Left colon (tissue), 2 donors: ENCODE measurements around the gene AKTIP. TPM values are rescaled to one million over a fixed set of nuclear protein-coding genes. Genes with fewer than 3 reads are reported as not detected.
"Not testable (repeated sequence)": the region's sequence is repeated elsewhere in the genome, so short reads cannot be mapped to it uniquely, and the experiment has no call there.

Experiments
- ATAC-seq: fragments of 200-7000 bp; cut with Tn5 transposase; one replicate; pipeline ENCODE4 v1.9.1; 2020; ENCODE audit warnings: mild to moderate bottlenecking, moderate library complexity
- DNase-seq, 2 donors: peaks; one replicate each; pipeline ENCODE4 v3.0.0-alpha.2; 2020
- intact Hi-C, 2 donors: fragments of 100-400 bp; cut with DNase I in 1 of 2; cut with micrococcal nuclease in 1 of 2; formaldehyde crosslinking; loops; one replicate each; pipeline versions ENCODE4 v1.11.2 to v1.14.0; 2022; cut with DNase I, micrococcal nuclease
- long read RNA-seq: library from polyadenylated mRNA; unstranded; transcript quantifications from one replicate; pipeline ENCODE4 v2.0.0, GENCODE V29; 2021
- total RNA-seq, 2 donors: library from RNA; stranded (reverse); fragmentation: NEBNext Ultra II Directional; extraction: Animal tissue kit (Norgen Biotek cat#: 25700); gene quantifications; one replicate each; pipeline ENCODE4 v1.2.1, GENCODE V29; 2021
- donor health status: DM: no; HTN: no; CAD: no.
- donor health status: DM: yes; HTN: yes; CAD: no.

AKTIP gene
- total RNA-seq = 10 to 100 TPM; 29.4 to 32.7 TPM
- long read RNA-seq, transcript AKTIP-202 (10 exons, 2,426 nt) = major isoform, 11 of 52 reads
- long read RNA-seq, partial matches to known transcripts = 3 of 52 reads
- long read RNA-seq, other reads (novel, unspliced or antisense) = 38 of 52 reads

DNA sequence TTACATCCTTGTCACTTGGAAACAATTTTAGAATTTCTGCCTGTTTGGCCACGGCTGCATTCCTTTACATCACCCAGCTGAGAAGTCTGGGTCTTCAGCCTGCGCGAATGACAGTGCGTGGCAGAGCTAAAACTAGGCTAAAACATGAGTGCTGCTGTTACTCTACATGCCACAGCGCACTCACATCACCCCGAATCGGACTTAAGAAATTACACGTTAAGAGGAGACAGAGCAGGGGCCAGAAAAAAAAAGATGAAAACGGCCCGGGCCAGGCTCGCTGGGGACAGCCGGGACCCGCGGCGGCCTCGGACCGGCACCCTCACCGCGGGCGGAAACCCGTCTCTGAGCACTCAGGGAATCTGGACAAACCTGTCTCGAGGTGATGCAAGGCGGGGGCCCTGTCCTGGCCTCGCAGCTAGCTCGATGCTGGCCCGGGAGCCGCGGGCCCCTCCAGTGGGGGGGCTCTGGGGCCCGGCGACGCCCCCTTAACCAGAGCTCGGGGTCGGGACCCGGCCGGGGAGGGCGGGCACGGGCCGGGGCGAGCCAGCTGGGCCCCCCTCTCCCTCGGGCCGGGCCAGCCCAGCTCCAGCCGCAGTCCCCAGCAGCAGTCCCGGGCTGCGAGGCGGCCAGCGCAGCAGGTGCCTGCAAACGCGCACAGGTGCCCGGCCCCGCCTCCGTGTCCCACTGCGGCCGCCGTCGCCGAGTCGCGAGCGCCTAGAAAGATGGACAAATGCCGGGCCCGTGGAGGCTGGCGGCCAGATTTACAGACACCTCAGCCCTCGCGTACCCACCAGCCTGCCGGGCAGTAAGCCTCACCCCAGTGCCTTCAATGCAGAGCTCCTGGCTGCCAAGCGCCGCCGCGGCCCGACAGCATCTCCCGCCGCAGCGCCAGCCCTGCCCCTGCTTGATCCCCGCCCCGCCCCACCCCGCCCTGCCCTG, at the start of gene AKTIP:
AKTIP (minus strand) TSS at position 879 of the 939 bp plus-strand sequence. CDS start 2,950 bp downstream, outside the sequence.
- DNase-seq (peak; percentile 52 to 85), ATAC-seq (peak; percentile 48)
- intact Hi-C loops = no loop called here

DNA sequence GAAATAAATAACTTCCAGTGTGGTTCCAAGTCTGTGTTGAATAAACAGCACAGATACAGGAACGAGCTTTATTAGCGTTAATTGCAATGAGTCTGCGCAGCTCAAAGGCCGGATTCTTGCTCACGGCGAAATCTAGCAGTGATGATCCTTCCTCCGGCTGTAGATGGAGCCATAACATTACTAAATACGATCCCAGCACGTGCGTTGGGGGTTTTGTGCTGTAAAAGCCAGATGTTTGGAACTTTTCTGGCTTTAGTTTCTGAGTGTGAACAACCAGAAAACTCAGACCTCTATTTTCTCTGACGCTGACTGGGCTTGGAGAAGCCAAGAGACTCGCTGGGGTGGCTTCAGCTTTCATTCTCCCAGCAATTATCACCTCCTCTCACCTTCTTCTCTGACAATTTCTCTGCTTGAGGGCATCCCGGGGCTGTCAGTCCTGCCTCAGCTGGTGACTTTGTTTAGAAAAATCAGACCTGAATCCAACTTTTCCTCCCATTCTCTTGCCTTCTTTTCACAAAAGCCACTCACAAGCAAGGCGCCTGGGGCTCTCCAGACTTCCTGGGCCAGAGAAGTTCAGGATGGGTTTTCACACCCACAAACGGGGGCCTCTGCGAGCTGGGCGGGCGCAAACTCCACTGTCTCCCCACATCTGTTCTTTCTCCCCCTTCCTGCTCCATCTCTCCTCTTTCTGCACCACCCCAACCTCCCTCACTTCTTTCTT, 47.1 kb upstream of the AKTIP start:
- peak; percentile 97 for ATAC-seq
- intact Hi-C loops = no loop called here
- DNase-seq = peak in 1 of 2 donors; percentile 61

DNA sequence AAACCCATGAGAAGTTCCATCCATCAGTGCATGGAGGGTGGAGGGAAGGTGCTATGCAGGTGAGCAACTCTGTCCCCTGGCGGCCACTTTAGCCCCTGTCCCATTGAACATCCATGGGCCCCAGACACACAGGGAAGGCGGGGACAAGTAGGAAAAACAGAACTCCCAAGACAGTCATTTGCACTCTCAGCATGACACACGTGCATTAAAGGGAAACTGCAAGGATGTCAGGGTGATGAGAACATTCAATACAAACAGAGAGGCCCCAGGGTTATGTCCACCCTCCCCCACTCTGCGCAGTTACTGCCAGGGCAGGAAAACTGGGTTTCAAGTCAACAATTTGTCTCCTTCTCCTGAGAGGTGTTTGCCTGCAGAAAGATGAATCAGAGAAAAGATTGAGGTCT, 44.0 kb upstream of the AKTIP start:
- ATAC-seq (no peak), DNase-seq (peak in 1 of 2 donors; percentile 15)
- intact Hi-C loops = no loop called here

DNA sequence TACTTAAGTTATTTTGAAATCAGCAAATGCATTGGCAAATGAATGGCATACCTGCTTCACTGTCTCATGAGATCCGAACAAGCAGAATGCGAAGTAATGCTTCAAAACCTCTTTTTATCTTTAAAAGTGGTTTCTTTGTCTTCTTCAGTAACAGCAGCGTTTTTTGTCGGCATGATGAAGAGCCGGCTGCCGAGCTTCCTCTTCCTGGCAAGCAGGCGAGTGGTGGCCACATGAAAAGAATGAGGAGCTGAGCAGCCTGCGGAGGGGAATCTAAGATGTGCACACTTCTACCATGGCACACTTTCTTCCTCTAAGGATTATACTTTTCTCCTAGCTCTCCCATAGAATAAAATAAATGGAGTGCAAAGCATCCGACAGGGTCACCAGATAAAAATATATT, 42.4 kb upstream of the AKTIP start:
- intact Hi-C loops = no loop called here
- ATAC-seq (no peak), DNase-seq (no peak)

- DNase-seq (peak in 1 of 2 donors; percentile 28), ATAC-seq (peak; percentile 75)
- intact Hi-C loops = no loop called here
Observed at GRCh38 chr16:53542283-53542682, 39.3 kb upstream of the AKTIP start.

DNA sequence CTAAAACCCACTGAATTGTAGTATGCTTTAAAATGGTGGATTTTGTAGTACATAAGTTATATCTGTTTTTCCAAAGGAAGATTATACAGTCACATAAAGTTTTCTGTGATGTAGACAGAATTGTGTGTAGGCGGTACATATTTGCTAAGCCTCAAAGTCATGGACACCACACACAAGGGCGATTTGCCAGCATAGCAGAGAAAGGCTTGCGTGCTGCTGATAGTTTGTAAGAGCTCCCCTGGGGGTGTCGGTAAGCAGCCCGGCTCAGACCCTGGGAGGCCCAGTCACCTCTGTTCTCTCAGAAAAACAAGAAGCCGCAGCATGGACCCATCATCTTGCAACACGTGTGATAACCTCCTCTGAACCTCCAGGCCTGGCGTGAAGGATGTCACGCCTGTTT, 38.3 kb upstream of the AKTIP start:
- intact Hi-C loops = no loop called here
- ATAC-seq = no peak

DNA sequence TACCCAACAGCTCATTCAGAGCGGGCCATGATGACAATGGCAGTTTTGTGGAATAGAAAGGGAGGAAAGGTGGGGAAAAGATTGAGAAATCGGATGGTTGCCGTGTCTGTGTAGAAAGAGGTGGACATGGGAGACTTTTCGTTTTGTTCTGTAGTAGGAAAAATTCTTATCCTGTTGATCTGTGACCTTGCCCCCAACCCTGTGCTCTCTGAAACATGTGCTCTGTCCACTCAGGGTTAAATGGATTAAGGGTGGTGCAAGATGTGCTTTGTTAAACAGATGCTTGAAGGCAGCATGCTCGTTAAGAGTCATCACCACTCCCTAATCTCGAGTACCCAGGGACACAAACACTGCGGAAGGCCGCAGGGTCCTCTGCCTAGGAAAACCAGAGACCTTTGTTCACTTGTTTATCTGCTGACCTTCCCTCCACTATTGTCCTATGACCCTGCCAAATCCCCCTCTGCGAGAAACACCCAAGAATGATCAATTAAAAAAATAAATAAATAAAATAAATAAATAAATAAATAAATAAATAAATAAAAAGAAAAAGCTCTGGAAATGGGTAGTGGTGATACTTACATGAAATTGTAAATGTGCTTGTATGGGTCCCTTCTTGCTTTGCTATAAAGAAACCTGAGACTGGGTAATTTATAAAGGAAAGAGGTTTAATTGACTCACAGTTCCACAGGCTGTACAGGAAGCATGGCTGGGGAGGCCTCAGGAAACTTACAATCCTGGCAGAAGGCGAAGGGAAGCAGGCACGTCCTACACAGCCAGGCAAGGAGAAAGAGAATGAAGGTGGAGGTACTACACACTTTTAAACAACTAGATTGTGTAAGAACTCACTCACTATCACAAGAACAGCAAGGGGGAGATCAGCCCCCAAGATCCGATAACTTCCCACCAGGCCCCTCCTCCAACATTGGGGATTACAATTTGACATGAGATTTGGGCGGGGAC, 37.0 kb upstream of the AKTIP start:
- intact Hi-C loops, DNase-seq, ATAC-seq: not testable (repeated sequence)

More for the DNA sequence above, 38.3 kb upstream of the AKTIP start:
- no peak for DNase-seq

DNA sequence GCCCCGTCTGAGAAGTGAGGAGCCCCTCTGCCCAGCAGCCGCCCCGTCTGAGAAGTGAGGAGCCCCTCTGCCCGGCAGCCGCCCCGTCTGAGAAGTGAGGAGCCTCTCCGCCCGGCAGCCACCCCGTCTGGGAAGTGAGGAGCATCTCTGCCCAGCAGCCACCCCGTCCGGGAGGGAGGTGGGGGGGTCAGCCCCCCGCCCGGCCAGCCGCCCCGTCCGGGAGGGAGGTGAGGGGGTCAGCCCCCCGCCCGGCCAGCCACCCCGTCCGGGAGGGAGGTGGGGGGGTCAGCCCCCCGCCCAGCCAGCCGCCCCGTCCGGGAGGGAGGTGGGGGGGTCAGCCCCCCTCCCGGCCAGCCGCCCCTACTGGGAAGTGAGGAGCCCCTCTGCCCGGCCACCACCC, 36.3 kb upstream of the AKTIP start:
- ATAC-seq, intact Hi-C loops, DNase-seq: not testable (repeated sequence)

- ATAC-seq = no peak
- intact Hi-C loops = no loop called here
- no peak for DNase-seq
Observed at GRCh38 chr16:53537626-53538025, 34.6 kb upstream of the AKTIP start.

DNA sequence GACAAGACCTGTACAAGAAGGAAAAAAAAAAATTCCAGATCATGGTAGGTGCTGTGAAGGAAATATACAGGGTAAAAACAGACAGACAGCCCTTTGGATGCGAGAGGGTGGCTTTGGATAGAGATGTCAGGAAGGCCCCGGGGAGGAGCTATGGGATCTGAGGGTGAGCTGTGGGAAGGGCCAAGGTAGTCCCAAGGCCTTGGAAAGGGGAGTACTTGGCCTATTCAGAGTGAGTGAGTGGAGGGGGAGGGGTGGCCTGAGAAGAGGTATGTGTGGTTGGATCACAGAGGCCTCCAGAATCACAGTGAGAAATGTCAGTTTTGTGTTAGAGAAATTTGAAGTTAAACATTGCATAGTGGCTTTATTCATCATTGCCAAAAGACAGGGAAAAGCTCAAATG, 31.2 kb upstream of the AKTIP start:
- ATAC-seq = no peak
- intact Hi-C loops = no loop called here

GRCh38 chr16:53530741-53531140, 27.7 kb upstream of the AKTIP start:
- intact Hi-C loops = no loop called here
- DNase-seq (no peak), ATAC-seq (no peak)

More for the DNA sequence above, 31.2 kb upstream of the AKTIP start:
- no peak for DNase-seq

DNA sequence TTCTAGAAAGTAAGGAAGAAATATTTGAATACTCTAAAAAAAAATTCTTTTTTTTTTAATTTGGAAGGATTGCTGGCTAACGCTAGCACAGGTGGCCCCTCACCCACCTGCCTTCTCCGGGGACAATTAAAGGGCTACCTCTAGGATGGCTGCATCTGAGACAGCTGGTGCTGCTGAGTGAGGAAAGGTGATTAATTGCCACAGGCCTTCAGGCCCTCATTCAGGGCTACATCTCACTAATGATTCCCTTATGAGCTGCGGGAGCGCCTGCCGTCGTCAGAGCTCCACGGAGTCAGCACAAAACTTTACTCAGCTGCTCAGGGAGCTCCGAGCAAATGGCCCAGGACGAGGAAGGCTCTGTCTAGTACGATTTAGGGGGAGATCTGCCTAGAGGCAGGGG, 27.0 kb upstream of the AKTIP start:
- DNase-seq (no peak), ATAC-seq (no peak)
- intact Hi-C loops = no loop called here

- no peak for ATAC-seq
- no peak for DNase-seq
- intact Hi-C loops = no loop called here
Observed at GRCh38 chr16:53529513-53529912, 26.5 kb upstream of the AKTIP start.

DNA sequence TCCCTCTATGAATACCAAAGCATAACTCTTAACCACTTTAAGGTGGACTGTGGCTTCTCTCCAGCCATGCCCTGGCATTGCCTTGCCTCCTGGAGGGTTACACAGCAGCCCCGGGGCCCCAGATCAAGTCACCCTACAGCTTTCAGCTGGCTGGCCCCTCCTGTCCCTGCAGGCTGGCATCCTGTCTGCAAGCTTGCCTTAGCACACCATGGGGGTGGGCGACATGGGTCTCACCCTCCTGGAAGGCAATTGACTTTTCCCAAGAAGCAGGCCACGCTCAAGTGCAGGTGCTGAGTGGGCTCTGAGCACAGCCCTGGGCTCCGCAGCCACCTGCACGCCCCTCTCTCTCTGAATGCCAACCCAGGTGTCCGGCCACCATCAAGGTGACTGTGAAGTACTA, 25.8 kb upstream of the AKTIP start:
- DNase-seq = no peak
- no peak for ATAC-seq
- intact Hi-C loops = no loop called here

GRCh38 chr16:53523971-53524548, 21.1 kb upstream of the AKTIP start:
- ATAC-seq (no peak), DNase-seq (no peak)
- intact Hi-C loops = no loop called here

GRCh38 chr16:53523126-53523804, 20.3 kb upstream of the AKTIP start:
- intact Hi-C loops = no loop called here
- ATAC-seq (no peak), DNase-seq (no peak)

DNA sequence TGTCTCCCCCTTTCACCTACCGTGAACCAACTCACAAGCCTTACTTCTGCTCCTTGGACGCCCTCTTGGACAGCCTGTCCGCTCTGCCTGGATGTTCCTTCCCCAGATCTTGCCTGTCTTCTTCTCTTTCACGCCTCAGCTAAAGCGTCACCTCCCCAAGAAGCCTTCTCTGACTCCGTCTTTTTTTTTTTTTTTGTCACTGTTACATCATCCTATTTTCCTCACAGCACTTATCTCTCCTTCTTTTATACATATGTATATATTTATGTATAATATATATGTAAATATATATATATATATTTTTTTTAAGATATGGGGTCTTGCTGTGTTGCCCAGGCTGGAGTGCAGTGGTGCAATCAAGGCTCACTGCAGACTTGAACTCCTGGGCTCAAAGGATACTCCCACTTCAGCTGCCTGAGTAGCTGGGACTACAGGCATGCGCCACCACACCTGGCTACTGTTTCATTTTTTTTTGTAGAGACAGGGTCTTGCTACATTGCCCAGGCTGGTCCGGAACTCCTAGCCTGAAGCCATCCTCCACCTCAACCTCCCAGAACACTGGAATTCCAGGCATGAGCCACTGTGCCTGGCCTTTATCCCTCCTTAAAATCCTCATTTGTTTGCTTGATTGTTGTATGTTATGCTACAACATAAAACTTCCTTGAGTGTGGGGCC, 16.5 kb upstream of the AKTIP start:
- intact Hi-C loops = loop anchor here in 1 of 2 donors (10.0 kb wide), 1 partner anchor 475 kb away; no protein-coding TSS in a partner anchor
- DNase-seq (no peak), ATAC-seq (no peak)
